GM19099 (cell line): ENCODE data around the gene C9orf85.

Experiments
- POLR2A ChIP-seq: IDR thresholded peaks from 3 replicates; pipeline ENCODE4 v1.6.1; 2011; ENCODE audit warnings: low read depth; ENCODE audit not compliant: insufficient read length; ENCODE audit errors: extremely low read depth

C9orf85 gene

DNA sequence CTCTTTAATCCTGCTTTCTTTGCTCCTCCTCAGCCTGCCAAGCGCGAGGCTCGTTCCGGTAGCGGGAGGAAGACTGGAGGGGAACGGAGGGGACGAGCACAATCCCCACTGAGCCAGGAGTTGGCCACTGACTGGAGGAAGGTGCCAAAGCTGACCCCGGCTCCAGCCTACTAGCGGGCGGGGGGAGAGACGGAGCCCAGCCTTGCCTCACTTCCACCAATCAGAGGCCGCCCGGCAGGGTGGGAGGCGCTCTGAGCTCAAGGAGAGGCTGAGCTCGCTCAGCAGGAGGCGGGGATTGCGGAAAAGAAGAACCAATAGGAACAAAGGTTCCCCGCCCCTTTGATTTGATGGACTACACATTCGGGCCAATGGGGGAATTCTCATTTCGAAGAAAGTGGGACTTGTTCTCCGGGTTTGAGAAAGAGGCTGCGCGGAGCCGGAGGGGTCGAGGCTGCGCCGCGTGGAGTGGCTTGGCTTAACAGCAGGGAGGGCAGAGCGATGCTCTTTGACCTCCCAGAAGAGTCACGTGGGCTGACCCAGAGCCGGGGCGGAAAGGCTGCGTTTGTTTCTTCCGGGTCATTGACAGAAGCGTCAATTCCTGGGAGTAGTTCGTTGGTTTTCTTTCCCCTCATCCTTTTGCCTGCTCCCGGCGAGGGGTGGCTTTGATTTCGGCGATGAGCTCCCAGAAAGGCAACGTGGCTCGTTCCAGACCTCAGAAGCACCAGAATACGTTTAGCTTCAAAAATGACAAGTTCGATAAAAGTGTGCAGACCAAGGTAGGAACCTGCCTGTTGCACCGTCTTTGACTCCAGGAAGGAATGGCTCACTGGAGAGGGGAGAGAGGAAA is at the start of gene C9orf85, which contains the start of gene ABHD17B:
Gene C9orf85 (plus strand): TSS at position 579 of the 847 bp plus-strand sequence. CDS start 96 bp downstream, at position 675.
Gene ABHD17B (minus strand): TSS at position 133 of the 847 bp plus-strand sequence. CDS start 36,113 bp downstream, outside the sequence.
- TF ChIP-seq POLR2A, result peak; percentile 99

- TF ChIP-seq POLR2A, result no peak
Measured at GRCh38 chr9:71863631-71864030, 47.8 kb upstream of the C9orf85 start.

- no peak for TF ChIP-seq POLR2A
Measured at GRCh38 chr9:71875345-71875744, 36.1 kb upstream of the C9orf85 start.

DNA sequence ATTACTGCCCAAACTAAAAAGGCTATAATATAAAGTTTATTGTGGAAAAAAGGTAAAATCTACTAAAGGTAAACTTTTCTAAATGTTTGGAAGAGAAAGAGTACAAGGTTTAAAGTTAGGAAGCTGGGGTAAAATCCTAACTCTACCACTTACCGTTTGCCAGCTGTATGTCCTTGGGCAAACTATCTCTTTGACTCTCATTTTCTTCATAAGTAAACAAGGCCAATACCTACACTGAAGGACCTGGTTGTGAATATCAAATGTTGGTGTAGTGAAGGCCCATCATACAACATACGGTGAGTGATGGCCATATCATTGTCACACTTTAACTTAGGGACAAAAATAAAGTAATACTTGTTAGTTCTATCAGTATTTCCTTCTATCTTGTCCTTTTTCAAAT is 35.3 kb upstream of the C9orf85 start:
- no peak for TF ChIP-seq POLR2A

GRCh38 chr9:71876829-71877228 is 34.6 kb upstream of the C9orf85 start:
- TF ChIP-seq POLR2A, result no peak

DNA sequence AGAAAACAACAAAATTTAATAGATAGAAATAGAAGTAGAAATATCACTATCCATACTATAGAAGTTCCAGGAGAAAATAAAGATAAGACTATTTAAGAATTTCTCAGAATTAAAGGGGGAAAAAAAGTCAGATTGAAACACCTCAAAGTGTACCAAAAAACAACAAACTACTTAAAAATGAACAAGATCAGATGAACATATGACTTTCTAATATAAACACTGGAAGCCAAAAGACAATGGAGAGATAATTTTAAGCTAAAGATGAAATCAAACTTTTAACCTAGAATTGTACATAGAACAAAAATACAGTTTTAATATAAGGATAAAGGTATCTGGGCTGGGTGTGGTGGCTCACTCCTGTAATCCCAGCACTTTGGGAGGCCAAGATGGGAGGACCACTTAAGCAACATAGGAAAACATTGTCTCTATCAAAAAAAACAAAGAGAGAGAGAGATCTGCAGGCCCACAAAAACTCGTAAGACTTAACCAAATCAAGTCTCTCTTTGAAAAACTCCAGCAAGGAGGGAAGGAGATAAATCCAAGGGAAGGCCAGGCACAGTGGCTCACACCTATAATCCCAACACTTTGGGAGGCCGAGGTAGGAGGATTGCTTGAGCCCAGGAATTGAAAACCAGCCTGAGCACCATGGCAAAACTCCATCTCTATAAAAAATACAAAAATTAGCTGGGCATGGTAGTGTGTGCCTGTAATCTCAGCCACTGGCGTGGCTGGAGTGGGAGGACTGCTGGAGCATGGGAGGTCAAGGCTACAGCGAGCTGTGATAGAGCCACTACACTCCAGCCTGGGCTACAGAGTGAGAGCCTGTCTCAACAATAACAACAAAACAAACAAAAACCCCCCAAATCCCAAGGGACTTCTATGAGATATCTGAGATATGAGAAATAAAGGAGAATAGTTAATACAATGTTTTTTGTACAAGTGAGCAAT is 32.8 kb upstream of the C9orf85 start:
- no peak for TF ChIP-seq POLR2A

GRCh38 chr9:71879644-71880174 is 31.7 kb upstream of the C9orf85 start:
- no peak for TF ChIP-seq POLR2A

- TF ChIP-seq POLR2A, result no peak
Measured at GRCh38 chr9:71884005-71884404, 27.4 kb upstream of the C9orf85 start.

DNA sequence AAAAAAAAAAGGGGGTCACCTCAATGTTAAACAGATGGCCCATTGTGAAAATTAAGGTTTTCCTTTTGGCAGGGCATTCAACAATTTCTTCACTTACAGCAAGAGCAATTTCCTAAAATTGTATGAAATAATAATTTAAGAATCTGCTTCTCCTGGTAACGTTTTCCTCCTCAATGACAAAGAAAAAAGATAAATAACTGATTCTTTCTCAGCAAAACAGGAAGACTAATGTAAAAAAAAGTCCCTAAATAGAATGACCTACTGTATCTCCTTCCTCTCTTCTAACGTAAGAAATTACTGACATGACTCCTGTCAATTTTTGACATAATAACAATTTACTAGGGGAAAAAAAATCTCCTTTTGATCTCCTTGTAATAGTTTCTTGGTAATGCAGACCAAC is 26.0 kb upstream of the C9orf85 start:
- no peak for TF ChIP-seq POLR2A

DNA sequence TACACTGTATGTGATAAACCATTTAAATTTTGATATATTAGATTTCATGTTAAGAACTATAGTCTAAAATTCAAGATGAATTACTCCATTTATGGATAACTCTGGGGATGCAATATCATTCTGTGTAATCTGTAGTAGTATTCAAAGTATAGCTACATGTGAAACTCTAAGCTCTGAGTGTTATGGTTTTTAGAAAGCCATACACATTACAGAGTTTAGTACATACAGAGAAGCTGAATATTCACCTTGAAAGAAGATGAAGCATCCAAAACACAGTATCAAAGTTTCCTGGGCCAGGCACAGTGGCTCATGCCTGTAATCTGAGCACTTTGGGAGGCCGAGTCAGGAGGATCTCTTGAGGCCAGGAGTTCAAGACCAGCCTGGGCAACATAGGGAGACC is 25.4 kb upstream of the C9orf85 start:
- TF ChIP-seq POLR2A, result no peak

- TF ChIP-seq POLR2A, result no peak
Measured at GRCh38 chr9:71886541-71886940, 24.9 kb upstream of the C9orf85 start.

DNA sequence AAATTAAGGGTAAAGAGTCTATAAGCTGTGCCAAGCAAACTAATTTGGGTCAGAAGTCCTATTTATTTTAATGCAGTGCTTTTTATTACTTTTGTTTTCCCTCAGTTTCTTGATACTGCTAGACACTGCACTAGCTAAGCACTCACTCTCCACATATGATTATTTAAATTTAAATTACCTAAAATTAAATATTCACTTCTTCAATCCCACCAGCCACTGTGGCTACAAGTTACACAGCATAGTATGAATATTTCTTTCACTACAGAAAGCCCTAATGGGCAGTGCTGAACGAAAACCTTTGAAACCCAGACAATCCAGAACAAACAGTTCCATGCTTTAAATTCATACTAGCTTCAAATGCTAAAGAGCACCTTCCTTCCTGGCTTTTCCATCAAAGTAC is 24.1 kb upstream of the C9orf85 start:
- no peak for TF ChIP-seq POLR2A

DNA sequence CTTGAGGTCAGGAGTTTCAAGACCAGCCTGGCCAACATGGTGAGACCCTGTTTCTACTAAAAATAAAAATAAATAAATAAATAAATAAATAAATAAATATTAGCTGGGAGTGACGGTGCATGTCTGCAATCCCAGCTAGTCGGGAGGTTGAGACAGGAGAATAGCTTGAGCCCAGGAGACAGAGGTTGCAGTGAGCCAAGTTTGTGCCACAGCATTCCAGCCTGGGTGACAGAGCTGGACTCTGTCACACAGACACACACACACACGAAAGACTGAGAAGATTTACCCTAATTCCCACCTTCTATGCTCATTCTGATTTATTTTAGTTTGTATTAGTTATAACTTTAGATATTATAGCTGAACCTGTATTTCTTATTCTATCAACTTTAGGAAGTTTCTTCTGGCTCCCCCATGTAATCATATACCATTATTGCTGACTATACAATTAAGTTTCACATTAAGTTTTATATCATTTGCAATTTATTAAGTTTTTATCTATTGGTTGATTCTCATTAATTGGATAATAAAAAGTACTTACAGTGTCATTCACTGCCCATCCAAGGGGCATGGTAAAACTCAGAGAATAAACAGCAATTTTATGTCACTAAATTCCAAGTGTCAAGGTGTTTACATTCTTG is 21.3 kb upstream of the C9orf85 start:
- no peak for TF ChIP-seq POLR2A

DNA sequence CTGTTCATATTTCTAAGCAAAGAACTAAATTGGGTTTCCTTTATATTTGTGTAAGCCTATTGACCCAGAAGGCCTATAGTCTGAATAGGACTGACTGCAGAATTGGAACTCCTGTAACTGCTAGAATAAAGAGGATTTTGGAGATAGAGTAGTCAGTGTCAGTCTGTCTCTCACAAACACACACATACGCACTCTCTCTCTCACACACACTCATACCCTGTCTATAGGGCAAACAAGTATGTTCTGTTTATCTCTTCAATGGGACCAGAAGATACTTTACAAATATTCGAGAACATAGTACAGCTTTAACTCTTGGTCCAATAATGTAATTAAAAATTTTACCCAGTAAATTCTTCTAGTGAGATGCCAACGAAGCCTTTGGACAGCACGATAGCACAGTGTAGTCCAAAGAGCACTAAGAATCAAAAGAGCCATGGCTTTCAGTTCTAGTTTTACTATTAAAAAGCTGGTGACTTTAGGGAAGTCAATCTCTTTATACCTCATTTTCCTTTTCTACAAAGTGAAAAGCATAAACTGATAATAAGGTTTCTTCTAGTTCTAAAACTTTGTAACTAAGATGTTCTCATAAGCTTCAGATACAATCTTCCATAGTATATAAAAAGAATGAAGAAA is 19.8 kb upstream of the C9orf85 start:
- no peak for TF ChIP-seq POLR2A
